ENCODE data around the gene CEBPZ. TPM values are rescaled to one million over a fixed set of nuclear protein-coding genes. Genes with fewer than 3 reads are reported as not detected.
"Not testable (repeated sequence)": the region's sequence is repeated elsewhere in the genome, so short reads cannot be mapped to it uniquely, and the experiment has no call there.

CEBPZ gene
- total and polyA plus RNA-seq, 4 donors: 15.7 to 25.6 (median 19.9) TPM

GRCh38 chr2:37211939-37212338 is 19.5 kb downstream of the CEBPZ start (continued):
- TF ChIP-seq RXRA (IDR thresholded peaks at IDR 0.05) (no peak), HNF4G (IDR thresholded peaks at IDR 0.05) (no peak), NR2F2 (IDR thresholded peaks at IDR 0.05) (no peak), ZBTB33 (IDR thresholded peaks at IDR 0.05) (no peak), YY1 (IDR thresholded peaks at IDR 0.05) (no peak), GABPA (IDR thresholded peaks at IDR 0.05 in 1 of 2, conservative IDR thresholded peaks at IDR 0.05 in 1 of 2) (no peak), JUND (IDR thresholded peaks at IDR 0.05) (no peak), TAF1 (conservative IDR thresholded peaks at IDR 0.05) (no peak)

GRCh38 chr2:37211212-37211611 is 20.2 kb downstream of the CEBPZ start:
- TF ChIP-seq TAF1 (conservative IDR thresholded peaks at IDR 0.05) (no peak), HNF4A (conservative IDR thresholded peaks at IDR 0.05) (no peak), RXRA (IDR thresholded peaks at IDR 0.05) (no peak), SP1 (IDR thresholded peaks at IDR 0.05) (no peak), NR2F2 (IDR thresholded peaks at IDR 0.05) (no peak), CTCF (IDR thresholded peaks at IDR 0.05; ENCODE audit: low read depth, low read length, missing input control) (no peak), GABPA (IDR thresholded peaks at IDR 0.05 in 1 of 2, conservative IDR thresholded peaks at IDR 0.05 in 1 of 2) (no peak), ATF3 (IDR thresholded peaks at IDR 0.05) (no peak), JUND (IDR thresholded peaks at IDR 0.05) (no peak), YY1 (IDR thresholded peaks at IDR 0.05) (no peak), FOXA2 (IDR thresholded peaks at IDR 0.05) (no peak), FOXA1 (IDR thresholded peaks at IDR 0.05) (no peak), ZBTB33 (IDR thresholded peaks at IDR 0.05) (no peak), HNF4G (IDR thresholded peaks at IDR 0.05) (no peak), RAD21 (IDR thresholded peaks at IDR 0.05) (no peak), REST (IDR thresholded peaks at IDR 0.05) (no peak)
- Histone ChIP-seq H3K4me3 (ENCODE audit: low read depth in 1 of 3, low read length in 3 of 3) (no peak overlapping the region), H3K4me1 (ENCODE audit: control insufficient read depth in 4 of 4, insufficient read depth in 4 of 4, low read length in 3 of 4) (no peaks in the 10 kb centered on the region), H3K36me3 (ENCODE audit: control insufficient read depth in 4 of 4, insufficient read depth in 3 of 4, low read depth in 1 of 4, low read length in 3 of 4) (peaks cover 2 to 84% (median 62%) of the 10 kb centered on the region in 4 donors), H3K9me3 (ENCODE audit: control insufficient read depth in 4 of 4, low read length in 3 of 4) (peaks cover 4 to 12% (median 7%) of the 10 kb centered on the region in 4 donors), H3K27me3 (ENCODE audit: control insufficient read depth in 4 of 4, insufficient read depth in 4 of 4, low read length in 3 of 4) (no peaks in the 10 kb centered on the region), H3K9ac (ENCODE audit: low read depth in 1 of 2, low read length in 2 of 2) (no peak overlapping the region), H3K27ac (ENCODE audit: low read depth in 1 of 2, low read length in 2 of 2) (no peak overlapping the region)
- no peak for DNase-seq (ENCODE audit: low spot score)

GRCh38 chr2:37206760-37207159 is 24.6 kb downstream of the CEBPZ start:
- not testable (repeated sequence) for H3K4me3 ChIP-seq (ENCODE audit: low read depth in 1 of 3, low read length in 3 of 3); H3K9ac ChIP-seq (ENCODE audit: low read depth in 1 of 2, low read length in 2 of 2); DNase-seq (ENCODE audit: low spot score); H3K27me3 ChIP-seq (ENCODE audit: control insufficient read depth in 4 of 4, insufficient read depth in 4 of 4, low read length in 3 of 4); H3K4me1 ChIP-seq (ENCODE audit: control insufficient read depth in 4 of 4, insufficient read depth in 4 of 4, low read length in 3 of 4); H3K27ac ChIP-seq (ENCODE audit: low read depth in 1 of 2, low read length in 2 of 2)
- peaks cover 5 to 16% (median 10%) of the 10 kb centered on the region in 4 donors for H3K9me3 ChIP-seq (ENCODE audit: control insufficient read depth in 4 of 4, low read length in 3 of 4)
- H3K36me3 ChIP-seq (ENCODE audit: control insufficient read depth in 4 of 4, insufficient read depth in 3 of 4, low read depth in 1 of 4, low read length in 3 of 4): peaks cover 2 to 82% (median 65%) of the 10 kb centered on the region in 4 donors
- WGBS: 98% methylated on average over 2 of the region's 2 CpGs

Measured in liver (tissue), 9 donors.